OCI-LY1 (cell line): Measurements from ENCODE around the gene LMTK3.

Experiments used
- CTCF ChIP-seq: fragments of 200-600 bp; sonication (generic), shearing (Covaris generic); IDR thresholded peaks from 2 replicates; pipeline ENCODE4 v1.5.1; 2017; ENCODE audit warnings: mild to moderate bottlenecking, antibody characterized with exemption, low read length, moderate library complexity, mixed read lengths
- EZH2 ChIP-seq: fragments of 200-600 bp; sonication (generic), shearing (Covaris generic); IDR thresholded peaks from 2 replicates; pipeline ENCODE4 v1.8.0; 2017; ENCODE audit warnings: borderline replicate concordance, mixed run types, mild to moderate bottlenecking, antibody characterized with exemption, low read length, moderate library complexity, mixed read lengths

- TF ChIP-seq CTCF (no peak), EZH2 (no peak)
These were observed 37.7 kb upstream of the LMTK3 start for GRCh38 chr19:48549380-48549779.
